Measurements from ENCODE around the gene E2F2.

E2F2 gene

DNA sequence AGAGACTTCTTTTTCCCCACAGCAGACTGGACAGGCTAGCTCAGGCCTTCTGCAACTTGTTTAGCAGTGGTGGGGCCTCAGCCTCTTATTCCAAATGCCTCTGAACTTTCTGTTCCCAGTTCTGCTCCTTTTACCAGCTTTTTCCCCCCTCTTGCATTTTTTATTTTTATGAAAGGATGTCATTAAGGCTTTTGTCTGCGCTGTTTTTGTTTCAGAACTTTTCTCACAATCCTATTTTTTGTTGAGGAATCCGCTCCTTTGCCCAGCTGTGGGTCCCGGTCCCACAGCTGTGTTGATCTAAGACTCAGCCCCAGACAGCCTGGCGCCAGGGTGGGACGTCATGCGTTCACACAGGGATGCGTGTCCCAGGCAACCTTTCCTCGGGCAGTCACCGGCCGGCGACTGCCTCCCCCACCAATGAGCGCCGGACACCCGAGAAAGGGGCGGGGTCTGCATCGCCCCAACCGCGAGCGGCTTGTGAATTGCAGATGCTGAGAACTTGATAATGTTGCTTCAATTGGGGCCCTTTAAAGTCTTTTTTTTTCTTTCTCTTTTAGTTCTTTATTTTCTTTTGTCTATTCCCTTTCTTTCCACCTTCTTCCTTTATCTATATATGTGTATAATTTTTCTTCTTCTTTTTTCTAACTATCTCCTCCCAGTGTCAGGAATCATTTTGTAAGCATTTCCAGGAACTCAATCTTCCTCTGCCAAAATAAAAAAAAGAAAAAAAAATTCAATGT is 31.3 kb upstream of the E2F2 start:
- peak overlapping the region; percentile 42 for H3K4me3 ChIP-seq (ENCODE audit: low read length, poor library complexity, severe bottlenecking)
- H3K79me2 ChIP-seq (ENCODE audit: insufficient read depth, low read length) = no peaks in the 10 kb centered on the region
- no peak overlapping the region for H3K9ac ChIP-seq (ENCODE audit: low read depth, low read length, poor library complexity, severe bottlenecking)
- no peaks in the 10 kb centered on the region for H4K20me1 ChIP-seq (ENCODE audit: insufficient read depth, low read length, poor library complexity, severe bottlenecking)
- H3K4me2 ChIP-seq (ENCODE audit: low read depth, low read length, poor library complexity, severe bottlenecking) = peak overlapping the region; percentile 50
- H3K4me1 ChIP-seq (ENCODE audit: insufficient read depth, low read length, poor library complexity, severe bottlenecking) = peaks cover 24% of the 10 kb centered on the region
- peak overlapping the region; percentile 4; the same call in 1 of the 2 replicates for H2AFZ ChIP-seq (ENCODE audit: low read length)
- no peaks in the 10 kb centered on the region for H3K9me2 ChIP-seq (replicated peaks; ENCODE audit: low read depth, low read length)
- no peaks in the 10 kb centered on the region for H3F3A ChIP-seq (ENCODE audit: low read depth)
- H3K9me3 ChIP-seq (ENCODE audit: insufficient read depth, low read depth, low read length) = no peaks in the 10 kb centered on the region
- TF ChIP-seq EZH2phosphoT487 (IDR thresholded peaks at IDR 0.05; ENCODE audit: borderline replicate concordance) = no peak
- TF ChIP-seq, protein P1, sequence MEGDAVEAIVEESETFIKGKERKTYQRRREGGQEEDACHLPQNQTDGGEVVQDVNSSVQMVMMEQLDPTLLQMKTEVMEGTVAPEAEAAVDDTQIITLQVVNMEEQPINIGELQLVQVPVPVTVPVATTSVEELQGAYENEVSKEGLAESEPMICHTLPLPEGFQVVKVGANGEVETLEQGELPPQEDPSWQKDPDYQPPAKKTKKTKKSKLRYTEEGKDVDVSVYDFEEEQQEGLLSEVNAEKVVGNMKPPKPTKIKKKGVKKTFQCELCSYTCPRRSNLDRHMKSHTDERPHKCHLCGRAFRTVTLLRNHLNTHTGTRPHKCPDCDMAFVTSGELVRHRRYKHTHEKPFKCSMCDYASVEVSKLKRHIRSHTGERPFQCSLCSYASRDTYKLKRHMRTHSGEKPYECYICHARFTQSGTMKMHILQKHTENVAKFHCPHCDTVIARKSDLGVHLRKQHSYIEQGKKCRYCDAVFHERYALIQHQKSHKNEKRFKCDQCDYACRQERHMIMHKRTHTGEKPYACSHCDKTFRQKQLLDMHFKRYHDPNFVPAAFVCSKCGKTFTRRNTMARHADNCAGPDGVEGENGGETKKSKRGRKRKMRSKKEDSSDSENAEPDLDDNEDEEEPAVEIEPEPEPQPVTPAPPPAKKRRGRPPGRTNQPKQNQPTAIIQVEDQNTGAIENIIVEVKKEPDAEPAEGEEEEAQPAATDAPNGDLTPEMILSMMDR (conservative IDR thresholded peaks at IDR 0.05; ENCODE audit: low read length) = no peak
- H3K36me3 ChIP-seq (ENCODE audit: insufficient read depth, low read length) = no peaks in the 10 kb centered on the region
- peaks cover 11% of the 10 kb centered on the region for H3K27me3 ChIP-seq (ENCODE audit: insufficient read depth, low read length, poor library complexity, severe bottlenecking)

DNA sequence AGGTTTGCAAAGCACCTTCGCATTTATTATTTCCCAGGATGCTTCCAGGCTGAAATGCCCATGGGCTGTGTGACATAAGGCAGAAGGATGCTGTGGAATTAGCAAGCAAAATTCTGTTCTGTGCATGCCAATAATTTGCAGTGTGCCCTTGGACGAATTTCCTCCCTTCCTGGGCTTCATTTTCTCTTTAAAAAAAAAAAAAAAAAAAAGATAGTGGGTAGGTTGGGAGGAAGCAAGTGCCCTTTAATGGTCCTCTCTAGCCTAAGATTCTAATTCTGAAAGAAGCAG is 30.7 kb upstream of the E2F2 start:
- no peaks in the 10 kb centered on the region for H3F3A ChIP-seq (ENCODE audit: low read depth)
- H3K36me3 ChIP-seq (ENCODE audit: insufficient read depth, low read length) = no peaks in the 10 kb centered on the region
- no peaks in the 10 kb centered on the region for H3K9me2 ChIP-seq (replicated peaks; ENCODE audit: low read depth, low read length)
- TF ChIP-seq EZH2phosphoT487 (IDR thresholded peaks at IDR 0.05; ENCODE audit: borderline replicate concordance) = no peak
- TF ChIP-seq, protein P1 (conservative IDR thresholded peaks at IDR 0.05; ENCODE audit: low read length) = no peak
- H3K27me3 ChIP-seq (ENCODE audit: insufficient read depth, low read length, poor library complexity, severe bottlenecking) = peaks cover 11% of the 10 kb centered on the region
- H3K9me3 ChIP-seq (ENCODE audit: insufficient read depth, low read depth, low read length) = no peaks in the 10 kb centered on the region
- peak overlapping the region; percentile 50 for H3K4me2 ChIP-seq (ENCODE audit: low read depth, low read length, poor library complexity, severe bottlenecking)
- H3K9ac ChIP-seq (ENCODE audit: low read depth, low read length, poor library complexity, severe bottlenecking) = no peak overlapping the region
- peaks cover 24% of the 10 kb centered on the region for H3K4me1 ChIP-seq (ENCODE audit: insufficient read depth, low read length, poor library complexity, severe bottlenecking)
- no peaks in the 10 kb centered on the region for H3K79me2 ChIP-seq (ENCODE audit: insufficient read depth, low read length)
- no peaks in the 10 kb centered on the region for H4K20me1 ChIP-seq (ENCODE audit: insufficient read depth, low read length, poor library complexity, severe bottlenecking)
- H3K4me3 ChIP-seq (ENCODE audit: low read length, poor library complexity, severe bottlenecking) = peak overlapping the region; percentile 42
- H2AFZ ChIP-seq (ENCODE audit: low read length) = peak overlapping the region; percentile 4; the same call in 1 of the 2 replicates

DNA sequence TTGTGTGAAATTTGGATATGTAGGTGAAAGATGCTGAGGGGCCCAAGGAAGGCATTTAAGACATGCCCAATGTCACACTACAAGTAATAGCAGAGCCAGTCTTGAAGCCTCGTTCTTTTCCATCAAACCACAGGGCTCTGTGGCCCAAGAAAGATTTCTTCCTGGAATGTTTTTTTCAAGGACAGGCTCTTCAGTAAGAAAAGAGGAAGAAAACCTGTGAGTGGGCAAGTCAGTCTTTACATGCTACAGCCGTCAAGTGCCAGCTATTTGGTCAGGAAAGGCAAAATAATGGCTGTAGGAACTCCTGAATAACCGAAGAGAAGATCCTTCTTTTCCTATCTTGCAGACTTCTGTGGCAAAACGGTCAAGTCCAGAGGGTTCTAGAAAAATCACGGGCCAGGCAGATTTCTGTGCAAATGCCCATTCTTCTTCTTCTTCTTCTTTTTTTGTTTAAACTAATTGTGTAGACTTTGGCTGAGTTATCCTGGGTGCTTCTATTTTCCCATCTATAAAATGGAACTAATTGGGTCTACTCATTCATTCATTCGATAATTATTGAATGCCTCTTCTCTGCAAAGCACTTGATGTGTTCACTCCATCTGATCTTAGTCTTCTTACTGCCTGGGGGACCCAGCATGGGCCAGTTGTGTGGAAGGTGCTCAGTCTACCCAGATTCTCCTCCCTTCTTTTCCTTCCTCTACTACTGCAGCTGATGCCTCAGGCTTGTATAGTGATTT is 30.2 kb upstream of the E2F2 start:
- Histone ChIP-seq H3K79me2 (ENCODE audit: insufficient read depth, low read length) (no peaks in the 10 kb centered on the region), H3K27me3 (ENCODE audit: insufficient read depth, low read length, poor library complexity, severe bottlenecking) (peaks cover 11% of the 10 kb centered on the region), H3K9me2 (replicated peaks; ENCODE audit: low read depth, low read length) (no peaks in the 10 kb centered on the region), H3K9me3 (ENCODE audit: insufficient read depth, low read depth, low read length) (no peaks in the 10 kb centered on the region), H4K20me1 (ENCODE audit: insufficient read depth, low read length, poor library complexity, severe bottlenecking) (no peaks in the 10 kb centered on the region), H2AFZ (ENCODE audit: low read length) (no peak overlapping the region), H3K36me3 (ENCODE audit: insufficient read depth, low read length) (no peaks in the 10 kb centered on the region), H3K4me2 (ENCODE audit: low read depth, low read length, poor library complexity, severe bottlenecking) (no peak overlapping the region), H3K4me1 (ENCODE audit: insufficient read depth, low read length, poor library complexity, severe bottlenecking) (peaks cover 24% of the 10 kb centered on the region), H3F3A (ENCODE audit: low read depth) (no peaks in the 10 kb centered on the region), H3K4me3 (ENCODE audit: low read length, poor library complexity, severe bottlenecking) (no peak overlapping the region), H3K9ac (ENCODE audit: low read depth, low read length, poor library complexity, severe bottlenecking) (no peak overlapping the region)
- TF ChIP-seq EZH2phosphoT487 (IDR thresholded peaks at IDR 0.05; ENCODE audit: borderline replicate concordance) = no peak
